ENCODE results near the gene MESP2. TPM values are rescaled to one million over a fixed set of nuclear protein-coding genes. Genes with fewer than 3 reads are reported as not detected.

MESP2 gene
- total and polyA plus RNA-seq, 2 of the 13 experiments (the other 11 are each of a cell fraction or from before 2014, with no cell fraction given): not detected

- TF ChIP-seq SIN3A (IDR thresholded peaks at IDR 0.05; ENCODE audit: borderline replicate concordance, low read depth, low read length): no peak
- no peak for TF ChIP-seq ZNF619 (CRISPR knock-in tag; IDR thresholded peaks at IDR 0.05)
- TF ChIP-seq ARNT2 (CRISPR knock-in tag; IDR thresholded peaks at IDR 0.05; ENCODE audit: low read depth): 0 out of 2 replicates have a peak, but pooled peaks have one; percentile 59
- 0 out of 2 replicates have a peak, but pooled peaks have one; percentile 49 for TF ChIP-seq PHF8 (CRISPR knock-in tag; IDR thresholded peaks at IDR 0.05)
- peak; percentile 68 for TF ChIP-seq TEAD3 (CRISPR knock-in tag; optimal IDR thresholded peaks at IDR 0.05; ENCODE audit: borderline replicate concordance)
- no peak for TF ChIP-seq ZNF24 (IDR thresholded peaks at IDR 0.05)
- no peak for TF ChIP-seq ZNF382 (CRISPR knock-in tag; IDR thresholded peaks at IDR 0.05; ENCODE audit: borderline replicate concordance)
- TF ChIP-seq ZNF883 (CRISPR knock-in tag; IDR thresholded peaks at IDR 0.05; ENCODE audit: not compliant biosample characterization): peak; percentile 26
- TF ChIP-seq POLR2AphosphoS5 (IDR thresholded peaks at IDR 0.05; ENCODE audit: low read depth, low read length): peak; percentile 85
- TF ChIP-seq KAT8 (CRISPR knock-in tag; IDR thresholded peaks at IDR 0.05): peak; percentile 82
- TF ChIP-seq NFKBIZ (CRISPR knock-in tag; IDR thresholded peaks at IDR 0.05): peak; percentile 46; the same call in 1 of the 2 replicates
- TF ChIP-seq ZNF687 (CRISPR knock-in tag; IDR thresholded peaks at IDR 0.05): peak; percentile 98
- no peak for TF ChIP-seq ZFP82 (CRISPR knock-in tag; IDR thresholded peaks at IDR 0.05; ENCODE audit: borderline replicate concordance)
- TF ChIP-seq ZFP36 (IDR thresholded peaks at IDR 0.05; ENCODE audit: borderline replicate concordance, low read depth, low read length, partially characterized antibody): no peak
- no peak for TF ChIP-seq TOPORS (CRISPR knock-in tag; IDR thresholded peaks at IDR 0.05)
- peak; percentile 86 for TF ChIP-seq SPEN (CRISPR knock-in tag; IDR thresholded peaks at IDR 0.05; ENCODE audit: low read depth)
- TF ChIP-seq GLI4 (CRISPR knock-in tag; IDR thresholded peaks at IDR 0.05; ENCODE audit: borderline replicate concordance): no peak
- 0 out of 2 replicates have a peak, but pooled peaks have one; percentile 69 for TF ChIP-seq THRA (CRISPR knock-in tag; IDR thresholded peaks at IDR 0.05; ENCODE audit: borderline replicate concordance)
- no peak for TF ChIP-seq ZNF235 (CRISPR knock-in tag; IDR thresholded peaks at IDR 0.05; ENCODE audit: borderline replicate concordance)
- TF ChIP-seq ZNF749 (CRISPR knock-in tag; IDR thresholded peaks at IDR 0.05; ENCODE audit: borderline replicate concordance): no peak
- no peak for TF ChIP-seq ZNF280B (CRISPR knock-in tag; IDR thresholded peaks at IDR 0.05; ENCODE audit: borderline replicate concordance)
These were observed 30.7 kb downstream of the MESP2 start (continued) for GRCh38 chr15:89806559-89807550.
